MCF 10A (cell line): Measurements from ENCODE around the gene ATAD5. TPM values are rescaled to one million over a fixed set of nuclear protein-coding genes. Genes with fewer than 3 reads are reported as not detected.

Experiments used
- BruUV-seq: library from RNA; stranded (reverse); fragments of 400-500 nt; replicated peaks from 2 replicates; lab custom pipeline; 2021; lab: Mats Ljungman, UMichigan
- CTCF ChIA-PET: fragments of 300-600 bp; sonication (Branson Sonifier 250); formaldehyde crosslinking; extraction: SDS; loops from one replicate; lab custom pipeline; 2021; ENCODE audit warnings: antibody characterized with exemption, inconsistent platforms; lab: Yijun Ruan, JAX
- POLR2A ChIA-PET: fragments of 300-600, 350-650 bp; sonication (Branson Sonifier 250); formaldehyde crosslinking; extraction: SDS; loops from one replicate; lab custom pipeline; 2020; ENCODE audit warnings: antibody characterized with exemption, inconsistent platforms; lab: Yijun Ruan, JAX
- DNase-seq: peaks from one replicate; pipeline ENCODE4 v3.0.0-alpha.2; 2018; ENCODE audit not compliant: unreplicated experiment
- H3K27ac Mint-ChIP-seq: one replicate; pipeline ENCODE4 v1.8.0; 2022; ENCODE audit warnings: mild to moderate bottlenecking, low read depth, mixed read lengths; ENCODE audit not compliant: unreplicated experiment
- H3K27me3 Mint-ChIP-seq: one replicate; pipeline ENCODE4 v1.8.0; 2022; ENCODE audit warnings: mixed read lengths; ENCODE audit not compliant: insufficient read depth, unreplicated experiment
- H3K36me3 Mint-ChIP-seq: one replicate; pipeline ENCODE4 v1.8.0; 2022; ENCODE audit warnings: mild to moderate bottlenecking, moderate library complexity, mixed read lengths; ENCODE audit not compliant: insufficient read depth, unreplicated experiment
- H3K4me1 Mint-ChIP-seq: one replicate; pipeline ENCODE4 v1.8.0; 2022; ENCODE audit warnings: mixed read lengths; ENCODE audit not compliant: insufficient read depth, unreplicated experiment
- H3K4me3 Mint-ChIP-seq: one replicate; pipeline ENCODE4 v1.8.0; 2022; ENCODE audit warnings: mild to moderate bottlenecking, moderate library complexity, mixed read lengths; ENCODE audit not compliant: unreplicated experiment
- H3K9me3 Mint-ChIP-seq: one replicate; pipeline ENCODE4 v1.8.0; 2022; ENCODE audit warnings: mixed read lengths; ENCODE audit not compliant: unreplicated experiment
- CTCF ChIP-seq: fragments of 200-600 bp; IDR thresholded peaks from one replicate; pipeline ENCODE4 v1.8.0; 2022; ENCODE audit warnings: antibody characterized with exemption, mild to moderate bottlenecking; ENCODE audit not compliant: unreplicated experiment
- intact Hi-C: fragments of 100-400 bp; cut with micrococcal nuclease; formaldehyde crosslinking; loops from 2 replicates; pipeline ENCODE4 v1.14.1; 2022
- total RNA-seq: library from RNA; stranded (reverse); gene quantifications from 2 replicates; pipeline ENCODE4 v1.2.3, GENCODE V29; 2022

Gene ATAD5
- total RNA-seq, 1 experiment from 2014 or later = 3.6 TPM

GRCh38 chr17:30848021-30848420, 16.3 kb downstream of the ATAD5 start:
- H3K4me1 Mint-ChIP-seq = no peaks in the 10 kb centered on the region
- H3K4me3 Mint-ChIP-seq = no peak overlapping the region
- ChIA-PET POLR2A (no interaction called here), CTCF (no interaction called here)
- H3K27me3 Mint-ChIP-seq = no peaks in the 10 kb centered on the region
- no peaks in the 10 kb centered on the region for H3K9me3 Mint-ChIP-seq
- intact Hi-C loops = no loop called here
- TF ChIP-seq CTCF = no peak
- H3K27ac Mint-ChIP-seq = no peak overlapping the region
- BruUV-seq = no TSS peak
- DNase-seq = no peak
- peaks cover 21% of the 10 kb centered on the region for H3K36me3 Mint-ChIP-seq

- intact Hi-C loops = no loop called here
- no peak for TF ChIP-seq CTCF
- Mint-ChIP-seq H3K36me3 (peaks cover 16% of the 10 kb centered on the region), H3K27ac (no peak overlapping the region), H3K9me3 (no peaks in the 10 kb centered on the region), H3K4me1 (no peaks in the 10 kb centered on the region), H3K27me3 (no peaks in the 10 kb centered on the region), H3K4me3 (no peak overlapping the region)
- BruUV-seq = no TSS peak
- ChIA-PET POLR2A (no interaction called here), CTCF (no interaction called here)
- DNase-seq = no peak
These were observed 22.4 kb downstream of the ATAD5 start for GRCh38 chr17:30854146-30854545.

GRCh38 chr17:30858556-30859250, 26.9 kb downstream of the ATAD5 start:
- intact Hi-C loops = no loop called here
- ChIA-PET POLR2A (no interaction called here), CTCF (interaction anchor here (0.6 to 1.5 kb wide), 2 partner anchors 9 kb away, joined by 3 read pairs; no protein-coding TSS in a partner anchor)
- no TSS peak for BruUV-seq
- Mint-ChIP-seq H3K36me3 (peaks cover 24% of the 10 kb centered on the region), H3K27me3 (no peaks in the 10 kb centered on the region), H3K4me3 (no peak overlapping the region), H3K9me3 (no peaks in the 10 kb centered on the region), H3K27ac (no peak overlapping the region), H3K4me1 (no peaks in the 10 kb centered on the region)
- no peak for TF ChIP-seq CTCF
- DNase-seq = peak; percentile 13

- peaks cover 31% of the 10 kb centered on the region for H3K36me3 Mint-ChIP-seq
- BruUV-seq = no TSS peak
- no peaks in the 10 kb centered on the region for H3K4me1 Mint-ChIP-seq
- POLR2A ChIA-PET = no interaction called here
- no peak for DNase-seq
- intact Hi-C loops = no loop called here
- CTCF ChIA-PET = interaction anchor here (0.6 kb wide), 1 partner anchor 880 kb away, joined by 3 read pairs; no protein-coding TSS in a partner anchor
- TF ChIP-seq CTCF = no peak
- no peaks in the 10 kb centered on the region for H3K27me3 Mint-ChIP-seq
- no peak overlapping the region for H3K27ac Mint-ChIP-seq
- no peak overlapping the region for H3K4me3 Mint-ChIP-seq
- no peaks in the 10 kb centered on the region for H3K9me3 Mint-ChIP-seq
These were observed 32.9 kb downstream of the ATAD5 start for GRCh38 chr17:30864636-30865035.
